Progenitor cell of endocrine pancreas (in vitro differentiated cells): ENCODE data around the gene SAT2. TPM values are rescaled to one million over a fixed set of nuclear protein-coding genes. Genes with fewer than 3 reads are reported as not detected.

Experiments
- DNase-seq: peaks from one replicate; pipeline ENCODE4 v3.0.0; 2021; ENCODE audit warnings: low spot score; ENCODE audit not compliant: unreplicated experiment
- H3K27ac Mint-ChIP-seq: 2 replicates; pipeline ENCODE4 v1.8.0; 2021; ENCODE audit warnings: mild to moderate bottlenecking, moderate library complexity, mixed read lengths
- H3K27me3 Mint-ChIP-seq: 2 replicates; pipeline ENCODE4 v1.8.0; 2021; ENCODE audit warnings: mixed read lengths
- H3K36me3 Mint-ChIP-seq: 2 replicates; pipeline ENCODE4 v1.8.0; 2022; ENCODE audit warnings: mixed read lengths; ENCODE audit not compliant: insufficient read depth
- H3K4me1 Mint-ChIP-seq: 2 replicates; pipeline ENCODE4 v1.8.0; 2021; ENCODE audit warnings: low read depth, mixed read lengths
- H3K4me3 Mint-ChIP-seq: 2 replicates; pipeline ENCODE4 v1.8.0; 2021; ENCODE audit warnings: low read depth, mild to moderate bottlenecking, moderate library complexity, mixed read lengths
- H3K9me3 Mint-ChIP-seq: 2 replicates; pipeline ENCODE4 v1.8.0; 2021; ENCODE audit warnings: low read depth, mixed read lengths
- CTCF ChIP-seq: fragments of 200-600 bp; sonication (generic); IDR thresholded peaks from one replicate; pipeline ENCODE4 v1.5.0; 2021; ENCODE audit warnings: antibody characterized with exemption, mild to moderate bottlenecking; ENCODE audit not compliant: unreplicated experiment
- total RNA-seq: library from RNA; stranded (reverse); gene quantifications from 2 replicates; pipeline ENCODE4 v1.2.1, GENCODE V29; 2021

The SAT2 gene
- total RNA-seq, 1 donor from 2014 or later, result 108 TPM

GRCh38 chr17:7667656-7668406 is 40.2 kb upstream of the SAT2 start:
- no peak for DNase-seq
- H3K4me1 Mint-ChIP-seq, result no peaks in the 10 kb centered on the region
- H3K27me3 Mint-ChIP-seq, result no peaks in the 10 kb centered on the region
- no peak overlapping the region for H3K27ac Mint-ChIP-seq
- no peaks in the 10 kb centered on the region for H3K9me3 Mint-ChIP-seq
- no peak for TF ChIP-seq CTCF
- no peak overlapping the region for H3K4me3 Mint-ChIP-seq
- peaks cover 15% of the 10 kb centered on the region for H3K36me3 Mint-ChIP-seq

GRCh38 chr17:7656958-7657609 is 29.5 kb upstream of the SAT2 start:
- DNase-seq, result no peak
- peaks cover 6% of the 10 kb centered on the region for H3K4me1 Mint-ChIP-seq
- no peak overlapping the region for H3K4me3 Mint-ChIP-seq
- no peaks in the 10 kb centered on the region for H3K9me3 Mint-ChIP-seq
- TF ChIP-seq CTCF, result no peak
- peaks cover 36% of the 10 kb centered on the region for H3K27me3 Mint-ChIP-seq
- H3K36me3 Mint-ChIP-seq, result no peaks in the 10 kb centered on the region
- peak overlapping the region; percentile 78 for H3K27ac Mint-ChIP-seq

GRCh38 chr17:7655541-7655840 is 27.9 kb upstream of the SAT2 start:
- peaks cover 11% of the 10 kb centered on the region for H3K4me1 Mint-ChIP-seq

GRCh38 chr17:7654832-7655540 is 27.4 kb upstream of the SAT2 start:
- Mint-ChIP-seq H3K36me3 (no peaks in the 10 kb centered on the region), H3K4me3 (no peak overlapping the region), H3K4me1 (peaks cover 15% of the 10 kb centered on the region), H3K27ac (no peak overlapping the region), H3K9me3 (no peaks in the 10 kb centered on the region), H3K27me3 (peaks cover 52% of the 10 kb centered on the region)
- TF ChIP-seq CTCF, result no peak
- DNase-seq, result no peak

More at GRCh38 chr17:7655541-7655840, 27.9 kb upstream of the SAT2 start:
- H3K27ac Mint-ChIP-seq, result no peak overlapping the region
- H3K27me3 Mint-ChIP-seq, result peaks cover 47% of the 10 kb centered on the region
- no peaks in the 10 kb centered on the region for H3K36me3 Mint-ChIP-seq
- no peak for DNase-seq
- no peak overlapping the region for H3K4me3 Mint-ChIP-seq
- no peaks in the 10 kb centered on the region for H3K9me3 Mint-ChIP-seq
- no peak for TF ChIP-seq CTCF

- Mint-ChIP-seq H3K27me3 (peaks cover 61% of the 10 kb centered on the region), H3K9me3 (no peaks in the 10 kb centered on the region), H3K27ac (no peak overlapping the region), H3K4me1 (peaks cover 17% of the 10 kb centered on the region), H3K36me3 (no peaks in the 10 kb centered on the region), H3K4me3 (peak overlapping the region; percentile 66)
- no peak for DNase-seq
- no peak for TF ChIP-seq CTCF
Observed at GRCh38 chr17:7652388-7653356, 25.1 kb upstream of the SAT2 start.
